ENCODE results near the gene CUBN. TPM values are rescaled to one million over a fixed set of nuclear protein-coding genes. Genes with fewer than 3 reads are reported as not detected.
"Not testable (repeated sequence)": the region's sequence is repeated elsewhere in the genome, so short reads cannot be mapped to it uniquely, and the experiment has no call there.

The CUBN gene
- total RNA-seq, 1 donor from 2014 or later = 6.1 TPM

- no peak for DNase-seq
Measured at GRCh38 chr10:17035446-17035845, 94.2 kb downstream of the CUBN start.

- DNase-seq = no peak
Measured at GRCh38 chr10:17033529-17034260, 95.9 kb downstream of the CUBN start.

GRCh38 chr10:17031637-17032635 lies 97.7 kb downstream of the CUBN start:
- no peak for DNase-seq

- DNase-seq = peak; percentile 96
Measured at GRCh38 chr10:17029581-17030271, 99.9 kb downstream of the CUBN start.

GRCh38 chr10:17029239-17029580 lies 100.4 kb downstream of the CUBN start:
- no peak for DNase-seq

GRCh38 chr10:17028798-17029197 lies 100.8 kb downstream of the CUBN start:
- peak; percentile 40 for DNase-seq

- DNase-seq = peak; percentile 63
Measured at GRCh38 chr10:17026686-17027485, 102.7 kb downstream of the CUBN start.

GRCh38 chr10:17025444-17026295 lies 103.9 kb downstream of the CUBN start:
- DNase-seq = peak; percentile 95

GRCh38 chr10:17024461-17024860 lies 105.2 kb downstream of the CUBN start:
- no peak for DNase-seq

- DNase-seq = peak; percentile 99
Measured at GRCh38 chr10:17023386-17024298, 106.0 kb downstream of the CUBN start.

GRCh38 chr10:17022896-17023295 lies 106.7 kb downstream of the CUBN start:
- no peak for DNase-seq

GRCh38 chr10:17022466-17022825 lies 107.2 kb downstream of the CUBN start:
- DNase-seq = no peak

- DNase-seq = no peak
Measured at GRCh38 chr10:17021656-17022465, 107.8 kb downstream of the CUBN start.

- no peak for DNase-seq
Measured at GRCh38 chr10:17019696-17020095, 109.9 kb downstream of the CUBN start.

- not testable (repeated sequence) for DNase-seq
Measured at GRCh38 chr10:17013131-17013983, 116.3 kb downstream of the CUBN start.

- peak; percentile 62 for DNase-seq
Measured at GRCh38 chr10:17012731-17013130, 116.9 kb downstream of the CUBN start.

GRCh38 chr10:17010363-17011145 lies 119.1 kb downstream of the CUBN start:
- no peak for DNase-seq

All from dermis blood vessel endothelial cell (primary cell).